ENCODE measurements around the gene LDAF1. TPM values are rescaled to one million over a fixed set of nuclear protein-coding genes. Genes with fewer than 3 reads are reported as not detected.

LDAF1 gene
- total and polyA plus RNA-seq, 2 of the 8 experiments (the other 6 are each of a cell fraction or from before 2014, with no cell fraction given) = 32.4 to 34.2 TPM

DNA sequence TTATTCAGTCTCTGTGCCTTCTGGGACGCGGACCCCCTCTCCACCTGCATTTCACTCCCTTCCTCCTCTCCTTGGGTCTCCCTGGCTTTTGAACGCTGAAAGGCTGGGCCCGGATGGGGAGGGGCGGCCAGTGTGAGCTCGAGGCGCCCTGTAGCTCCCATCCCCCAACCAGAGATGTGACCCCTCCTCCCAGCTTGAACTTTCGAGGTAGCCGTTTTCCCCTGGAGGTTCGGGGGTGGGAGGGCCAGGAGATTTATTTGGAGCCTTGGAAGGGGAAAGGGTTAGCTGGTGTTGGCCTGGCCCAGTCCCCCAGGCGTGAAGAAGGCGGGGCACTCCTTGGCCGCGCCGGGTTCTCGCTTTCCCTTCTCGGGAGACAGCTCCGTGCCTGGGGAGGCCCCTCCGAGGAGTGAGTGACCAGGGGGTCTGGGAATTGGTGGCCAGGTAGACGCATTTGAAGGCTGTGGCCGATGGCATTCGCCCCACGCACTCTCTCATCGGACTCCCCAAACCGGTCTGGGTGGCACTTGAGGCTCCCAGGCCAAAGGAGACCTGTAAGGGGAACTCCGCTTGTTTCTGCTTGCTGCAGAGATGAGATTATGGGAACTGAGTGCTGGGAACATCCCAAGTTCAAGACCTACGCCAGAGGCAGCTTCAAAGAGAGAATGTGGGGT, 942 bp downstream of the LDAF1 start (continued):
- TF ChIP-seq CTCF (IDR thresholded peaks at IDR 0.05; ENCODE audit: control extremely low read depth in 1 of 3, insufficient read depth in 1 of 3, low read depth in 1 of 3, low read length in 3 of 3) (no peak), KDM5A (IDR thresholded peaks at IDR 0.05; ENCODE audit: low read length) (no peak; the same call in 1 of the 2 replicates), SP1 (IDR thresholded peaks at IDR 0.05; ENCODE audit: low read depth, low read length) (0 out of 2 replicates have a peak, but pooled peaks have one; percentile 13), CHD7 (IDR thresholded peaks at IDR 0.05; ENCODE audit: insufficient replicate concordance, low read length) (no peak), JUND (IDR thresholded peaks at IDR 0.05; ENCODE audit: low read length) (no peak), NRF1 (IDR thresholded peaks at IDR 0.05; ENCODE audit: low read depth, low read length) (no peak)
- TF ChIP-seq, protein P1, sequence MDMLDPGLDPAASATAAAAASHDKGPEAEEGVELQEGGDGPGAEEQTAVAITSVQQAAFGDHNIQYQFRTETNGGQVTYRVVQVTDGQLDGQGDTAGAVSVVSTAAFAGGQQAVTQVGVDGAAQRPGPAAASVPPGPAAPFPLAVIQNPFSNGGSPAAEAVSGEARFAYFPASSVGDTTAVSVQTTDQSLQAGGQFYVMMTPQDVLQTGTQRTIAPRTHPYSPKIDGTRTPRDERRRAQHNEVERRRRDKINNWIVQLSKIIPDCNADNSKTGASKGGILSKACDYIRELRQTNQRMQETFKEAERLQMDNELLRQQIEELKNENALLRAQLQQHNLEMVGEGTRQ (IDR thresholded peaks at IDR 0.05; ENCODE audit: low read length) = no peak

Data from H1 (cell line).